HG03060 (cell line): ENCODE results near the gene TANK.
"Not testable (repeated sequence)": the region's sequence is repeated elsewhere in the genome, so short reads cannot be mapped to it uniquely, and the experiment has no call there.

Source experiments
- ATAC-seq: cut with Tn5 transposase; IDR thresholded peaks from one replicate; pipeline ENCODE4 v1.9.1; 2021; ENCODE audit warnings: low read depth, moderate number of reproducible peaks; ENCODE audit not compliant: unreplicated experiment

The TANK gene

GRCh38 chr2:161132384-161132783 is 27.8 kb upstream of the TANK start:
- ATAC-seq: not testable (repeated sequence)

GRCh38 chr2:161133366-161133765 is 26.9 kb upstream of the TANK start:
- ATAC-seq: no peak

GRCh38 chr2:161134547-161135518 is 25.4 kb upstream of the TANK start:
- ATAC-seq: no peak

GRCh38 chr2:161135951-161136593 is 24.2 kb upstream of the TANK start:
- ATAC-seq: no peak

GRCh38 chr2:161136696-161137324 is 23.4 kb upstream of the TANK start:
- peak; percentile 85 for ATAC-seq

GRCh38 chr2:161138429-161138828 is 21.8 kb upstream of the TANK start:
- ATAC-seq: no peak

GRCh38 chr2:161139098-161139987 is 20.9 kb upstream of the TANK start:
- no peak for ATAC-seq

- peak; percentile 22 for ATAC-seq
Observed at GRCh38 chr2:161141033-161141432, 19.2 kb upstream of the TANK start.

GRCh38 chr2:161146209-161146775 is 13.9 kb upstream of the TANK start:
- no peak for ATAC-seq

GRCh38 chr2:161146996-161147395 is 13.2 kb upstream of the TANK start:
- ATAC-seq: no peak

GRCh38 chr2:161147856-161148255 is 12.4 kb upstream of the TANK start:
- no peak for ATAC-seq

GRCh38 chr2:161150704-161151103 is 9.5 kb upstream of the TANK start:
- ATAC-seq: no peak

- ATAC-seq: no peak
Observed at GRCh38 chr2:161152302-161152701, 7.9 kb upstream of the TANK start.

- ATAC-seq: no peak
Observed at GRCh38 chr2:161158882-161159281, 1.3 kb upstream of the TANK start.

- peak; percentile 0 for ATAC-seq
Observed at GRCh38 chr2:161159456-161160225, 587 bp upstream of the TANK start.

- no peak for ATAC-seq
Observed at GRCh38 chr2:161161074-161161706, 962 bp downstream of the TANK start.

GRCh38 chr2:161163440-161163839 is 3.2 kb downstream of the TANK start:
- ATAC-seq: no peak

GRCh38 chr2:161164161-161164560 is 3.9 kb downstream of the TANK start:
- ATAC-seq: no peak

- ATAC-seq: no peak
Observed at GRCh38 chr2:161165266-161165665, 5.0 kb downstream of the TANK start.
